Stimulated activated memory B cell treated with anti-CD40 and anti-IgM and Interleukin-4, amounts not matched to agents 10 μg/mL and 1 μg/mL and 100 μg/mL, for 72 hours (primary cell): ENCODE results near the gene SNX24.
"Not testable (repeated sequence)": the region's sequence is repeated elsewhere in the genome, so short reads cannot be mapped to it uniquely, and the experiment has no call there.

Experiments used
- ATAC-seq: fragments of 150-1000 bp; cut with Tn5 transposase; 2 replicates; pipeline ENCODE4 v1.10.0; 2021
- H3K27ac Mint-ChIP-seq: one replicate; pipeline ENCODE4 v1.8.0; 2022; ENCODE audit warnings: mild to moderate bottlenecking, mixed read lengths
- H3K27me3 Mint-ChIP-seq: one replicate; pipeline ENCODE4 v1.8.0; 2022; ENCODE audit warnings: mixed read lengths
- H3K36me3 Mint-ChIP-seq: one replicate; pipeline ENCODE4 v1.8.0; 2022; ENCODE audit warnings: mixed read lengths
- H3K4me1 Mint-ChIP-seq: one replicate; pipeline ENCODE4 v1.8.0; 2022; ENCODE audit warnings: mixed read lengths
- H3K4me3 Mint-ChIP-seq: one replicate; pipeline ENCODE4 v1.8.0; 2022; ENCODE audit warnings: mild to moderate bottlenecking, moderate library complexity, mixed read lengths
- H3K9me3 Mint-ChIP-seq: one replicate; pipeline ENCODE4 v1.8.0; 2022; ENCODE audit warnings: mixed read lengths

Gene SNX24

GRCh38 chr5:122857538-122857937, 12.1 kb downstream of the SNX24 start:
- H3K27ac Mint-ChIP-seq, result not testable (repeated sequence)
- peaks cover 13% of the 10 kb centered on the region for H3K36me3 Mint-ChIP-seq

GRCh38 chr5:122858451-122858850, 13.0 kb downstream of the SNX24 start:
- ATAC-seq, result no peak
- H3K4me3 Mint-ChIP-seq, result no peak overlapping the region
- H3K9me3 Mint-ChIP-seq, result peaks cover 3% of the 10 kb centered on the region

More at GRCh38 chr5:122857538-122857937, 12.1 kb downstream of the SNX24 start:
- not testable (repeated sequence) for H3K4me1 Mint-ChIP-seq, ATAC-seq, H3K9me3 Mint-ChIP-seq, H3K27me3 Mint-ChIP-seq, H3K4me3 Mint-ChIP-seq

GRCh38 chr5:122863240-122863639, 17.8 kb downstream of the SNX24 start:
- Mint-ChIP-seq H3K27ac (no peak overlapping the region), H3K4me3 (no peak overlapping the region), H3K27me3 (no peaks in the 10 kb centered on the region), H3K36me3 (peaks cover 10% of the 10 kb centered on the region), H3K4me1 (no peaks in the 10 kb centered on the region), H3K9me3 (no peaks in the 10 kb centered on the region)
- no peak for ATAC-seq

More at GRCh38 chr5:122858451-122858850, 13.0 kb downstream of the SNX24 start:
- peaks cover 19% of the 10 kb centered on the region for H3K36me3 Mint-ChIP-seq
- H3K27me3 Mint-ChIP-seq, result no peaks in the 10 kb centered on the region
- no peak overlapping the region for H3K27ac Mint-ChIP-seq
- no peaks in the 10 kb centered on the region for H3K4me1 Mint-ChIP-seq

- Mint-ChIP-seq H3K4me1 (no peaks in the 10 kb centered on the region), H3K4me3 (no peak overlapping the region), H3K27me3 (no peaks in the 10 kb centered on the region), H3K36me3 (peaks cover 10% of the 10 kb centered on the region), H3K9me3 (no peaks in the 10 kb centered on the region), H3K27ac (no peak overlapping the region)
- ATAC-seq, result no peak
These were observed 18.3 kb downstream of the SNX24 start for GRCh38 chr5:122863721-122864120.

- H3K4me3 Mint-ChIP-seq, result no peak overlapping the region
- no peaks in the 10 kb centered on the region for H3K9me3 Mint-ChIP-seq
- peaks cover 10% of the 10 kb centered on the region for H3K36me3 Mint-ChIP-seq
- no peak overlapping the region for H3K27ac Mint-ChIP-seq
- no peaks in the 10 kb centered on the region for H3K27me3 Mint-ChIP-seq
- H3K4me1 Mint-ChIP-seq, result no peaks in the 10 kb centered on the region
- ATAC-seq, result no peak
These were observed 19.0 kb downstream of the SNX24 start for GRCh38 chr5:122864400-122864799.

GRCh38 chr5:122864842-122865241, 19.4 kb downstream of the SNX24 start:
- peaks cover 10% of the 10 kb centered on the region for H3K36me3 Mint-ChIP-seq
- no peaks in the 10 kb centered on the region for H3K4me1 Mint-ChIP-seq
- ATAC-seq, result no peak
- no peaks in the 10 kb centered on the region for H3K27me3 Mint-ChIP-seq
- no peak overlapping the region for H3K4me3 Mint-ChIP-seq
- H3K27ac Mint-ChIP-seq, result no peak overlapping the region
- no peaks in the 10 kb centered on the region for H3K9me3 Mint-ChIP-seq

- Mint-ChIP-seq H3K4me1 (no peaks in the 10 kb centered on the region), H3K9me3 (no peaks in the 10 kb centered on the region), H3K36me3 (no peaks in the 10 kb centered on the region), H3K27me3 (no peaks in the 10 kb centered on the region), H3K4me3 (no peak overlapping the region), H3K27ac (no peak overlapping the region)
- ATAC-seq, result no peak
These were observed 24.9 kb downstream of the SNX24 start for GRCh38 chr5:122870219-122870856.

- no peaks in the 10 kb centered on the region for H3K36me3 Mint-ChIP-seq
- H3K9me3 Mint-ChIP-seq, result no peaks in the 10 kb centered on the region
- no peak overlapping the region for H3K4me3 Mint-ChIP-seq
- ATAC-seq, result no peak
- no peak overlapping the region for H3K27ac Mint-ChIP-seq
- H3K4me1 Mint-ChIP-seq, result peaks cover 4% of the 10 kb centered on the region
- H3K27me3 Mint-ChIP-seq, result no peaks in the 10 kb centered on the region
These were observed 26.2 kb downstream of the SNX24 start for GRCh38 chr5:122871661-122872060.

- no peak for ATAC-seq
- no peaks in the 10 kb centered on the region for H3K27me3 Mint-ChIP-seq
- H3K4me1 Mint-ChIP-seq, result peaks cover 22% of the 10 kb centered on the region
- peaks cover 4% of the 10 kb centered on the region for H3K9me3 Mint-ChIP-seq
- H3K27ac Mint-ChIP-seq, result no peak overlapping the region
- peaks cover 6% of the 10 kb centered on the region for H3K36me3 Mint-ChIP-seq
- H3K4me3 Mint-ChIP-seq, result no peak overlapping the region
These were observed 28.9 kb downstream of the SNX24 start for GRCh38 chr5:122874179-122874875.

- H3K9me3 Mint-ChIP-seq, result peaks cover 4% of the 10 kb centered on the region
- no peak overlapping the region for H3K4me3 Mint-ChIP-seq
- peaks cover 6% of the 10 kb centered on the region for H3K36me3 Mint-ChIP-seq
- peak overlapping the region; percentile 26 for H3K27ac Mint-ChIP-seq
- no peaks in the 10 kb centered on the region for H3K27me3 Mint-ChIP-seq
- ATAC-seq, result peak; percentile 40
- peaks cover 22% of the 10 kb centered on the region for H3K4me1 Mint-ChIP-seq
These were observed 32.1 kb downstream of the SNX24 start for GRCh38 chr5:122877518-122877917.

- Mint-ChIP-seq H3K27ac (no peak overlapping the region), H3K27me3 (no peaks in the 10 kb centered on the region), H3K4me3 (no peak overlapping the region), H3K36me3 (peaks cover 6% of the 10 kb centered on the region), H3K9me3 (peaks cover 4% of the 10 kb centered on the region), H3K4me1 (peaks cover 26% of the 10 kb centered on the region)
- ATAC-seq, result no peak
These were observed 33.7 kb downstream of the SNX24 start for GRCh38 chr5:122879076-122879475.

GRCh38 chr5:122880170-122880689, 34.8 kb downstream of the SNX24 start:
- no peak overlapping the region for H3K27ac Mint-ChIP-seq
- H3K4me3 Mint-ChIP-seq, result no peak overlapping the region
- peaks cover 4% of the 10 kb centered on the region for H3K9me3 Mint-ChIP-seq
- peaks cover 26% of the 10 kb centered on the region for H3K4me1 Mint-ChIP-seq
- no peak for ATAC-seq
- no peaks in the 10 kb centered on the region for H3K27me3 Mint-ChIP-seq
- H3K36me3 Mint-ChIP-seq, result peaks cover 6% of the 10 kb centered on the region

- Mint-ChIP-seq H3K27me3 (no peaks in the 10 kb centered on the region), H3K9me3 (peaks cover 4% of the 10 kb centered on the region), H3K27ac (no peak overlapping the region), H3K4me1 (peaks cover 26% of the 10 kb centered on the region), H3K36me3 (peaks cover 6% of the 10 kb centered on the region), H3K4me3 (no peak overlapping the region)
- peak; percentile 64 for ATAC-seq
These were observed 35.3 kb downstream of the SNX24 start for GRCh38 chr5:122880749-122881148.

GRCh38 chr5:122882831-122883230, 37.4 kb downstream of the SNX24 start:
- no peak for ATAC-seq
- Mint-ChIP-seq H3K9me3 (peaks cover 8% of the 10 kb centered on the region), H3K27me3 (no peaks in the 10 kb centered on the region), H3K27ac (no peak overlapping the region), H3K36me3 (peaks cover 12% of the 10 kb centered on the region), H3K4me3 (no peak overlapping the region), H3K4me1 (peaks cover 11% of the 10 kb centered on the region)

- Mint-ChIP-seq H3K4me3 (no peak overlapping the region), H3K4me1 (peaks cover 4% of the 10 kb centered on the region), H3K27ac (no peak overlapping the region), H3K27me3 (no peaks in the 10 kb centered on the region), H3K9me3 (peaks cover 7% of the 10 kb centered on the region), H3K36me3 (peaks cover 11% of the 10 kb centered on the region)
- ATAC-seq, result no peak
These were observed 39.7 kb downstream of the SNX24 start for GRCh38 chr5:122885045-122885517.

- Mint-ChIP-seq H3K36me3 (peaks cover 11% of the 10 kb centered on the region), H3K27me3 (no peaks in the 10 kb centered on the region), H3K27ac (no peak overlapping the region), H3K4me3 (no peak overlapping the region), H3K9me3 (peaks cover 7% of the 10 kb centered on the region), H3K4me1 (peaks cover 4% of the 10 kb centered on the region)
- no peak for ATAC-seq
These were observed 40.5 kb downstream of the SNX24 start for GRCh38 chr5:122885891-122886290.
